Suprapubic skin (tissue), 3 donors: ENCODE results near the gene VPS45.

Source experiments
- EP300 ChIP-seq: sonication (generic); formaldehyde crosslinking; IDR thresholded peaks from one replicate; pipeline ENCODE4 v1.6.1; 2017; ENCODE audit warnings: antibody characterized with exemption
- POLR2A ChIP-seq, 2 donors: fragments of 450-650 bp; IDR thresholded peaks; one replicate each; pipeline ENCODE4 v1.6.1; 2017; ENCODE audit warnings: antibody characterized with exemption in 2 of 2, mild to moderate bottlenecking in 2 of 2, moderate library complexity in 2 of 2
- TF ChIP-seq, protein P1 (sequence below), 2 donors: fragments of 200-600 bp in 1 of 2; fragments of 450-650 bp in 1 of 2; sonication (generic) in 1 of 2; IDR thresholded peaks; one replicate each; pipeline ENCODE4 v1.5.1; 2016 to 2019; ENCODE audit warnings: antibody characterized with exemption in 2 of 2, mild to moderate bottlenecking in 1 of 2, moderate library complexity in 1 of 2

DNA sequence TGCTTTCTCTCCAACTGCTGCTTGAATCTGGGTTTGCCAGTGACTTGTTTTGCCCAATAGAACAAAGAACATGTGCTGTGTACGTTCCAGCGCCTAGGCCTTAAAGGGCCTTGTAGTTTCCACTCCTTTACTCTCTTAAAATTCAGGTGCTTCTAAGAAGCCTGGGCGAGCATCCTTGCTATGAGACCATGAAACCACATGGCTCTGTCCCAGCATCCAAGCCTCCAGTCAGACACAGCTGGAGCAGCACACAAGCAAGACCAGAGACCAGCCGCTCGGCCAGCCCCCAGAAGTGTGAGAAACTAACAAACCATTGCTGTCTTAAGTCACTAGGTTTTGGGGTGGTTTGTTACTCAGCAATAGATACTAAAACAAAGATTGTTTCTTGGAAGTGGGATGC lies 97.2 kb downstream of the VPS45 start:
- TF ChIP-seq, protein P1, sequence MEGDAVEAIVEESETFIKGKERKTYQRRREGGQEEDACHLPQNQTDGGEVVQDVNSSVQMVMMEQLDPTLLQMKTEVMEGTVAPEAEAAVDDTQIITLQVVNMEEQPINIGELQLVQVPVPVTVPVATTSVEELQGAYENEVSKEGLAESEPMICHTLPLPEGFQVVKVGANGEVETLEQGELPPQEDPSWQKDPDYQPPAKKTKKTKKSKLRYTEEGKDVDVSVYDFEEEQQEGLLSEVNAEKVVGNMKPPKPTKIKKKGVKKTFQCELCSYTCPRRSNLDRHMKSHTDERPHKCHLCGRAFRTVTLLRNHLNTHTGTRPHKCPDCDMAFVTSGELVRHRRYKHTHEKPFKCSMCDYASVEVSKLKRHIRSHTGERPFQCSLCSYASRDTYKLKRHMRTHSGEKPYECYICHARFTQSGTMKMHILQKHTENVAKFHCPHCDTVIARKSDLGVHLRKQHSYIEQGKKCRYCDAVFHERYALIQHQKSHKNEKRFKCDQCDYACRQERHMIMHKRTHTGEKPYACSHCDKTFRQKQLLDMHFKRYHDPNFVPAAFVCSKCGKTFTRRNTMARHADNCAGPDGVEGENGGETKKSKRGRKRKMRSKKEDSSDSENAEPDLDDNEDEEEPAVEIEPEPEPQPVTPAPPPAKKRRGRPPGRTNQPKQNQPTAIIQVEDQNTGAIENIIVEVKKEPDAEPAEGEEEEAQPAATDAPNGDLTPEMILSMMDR (IDR thresholded peaks at IDR 0.05) = no peak
- no peak for TF ChIP-seq EP300
- TF ChIP-seq POLR2A (IDR thresholded peaks at IDR 0.05) = no peak
